Body of pancreas (tissue), 4 donors: ENCODE data around the gene C19orf25. TPM values are rescaled to one million over a fixed set of nuclear protein-coding genes. Genes with fewer than 3 reads are reported as not detected.

Experiments used
- ATAC-seq: fragments of 150-250 bp; one replicate; pipeline ENCODE4 v1.9.1; 2016
- DNase-seq, 4 donors: peaks; one replicate each; pipeline ENCODE4 v3.0.0-alpha.2; 2019
- H3K27ac ChIP-seq, 4 donors: fragments of 200-600 bp; sonication (generic); 1 replicate in 3 of 4; 2 replicates in 1 of 4; pipeline versions ENCODE4 v1.5.1 to v1.6.1; 2016 to 2019; ENCODE audit warnings: mild to moderate bottlenecking in 1 of 4, mixed read lengths in 1 of 4, moderate library complexity in 1 of 4
- H3K27me3 ChIP-seq, 2 donors: fragments of 200-600 bp; sonication (generic); one replicate each; pipeline ENCODE4 v1.6.0; 2016; ENCODE audit warnings: mild to moderate bottlenecking in 1 of 2
- H3K36me3 ChIP-seq, 2 donors: fragments of 200-600 bp; sonication (generic); replicated peaks in 1 of 2; 2 replicates each; pipeline ENCODE4 v1.5.1; 2016; ENCODE audit warnings: low read depth in 2 of 2; ENCODE audit not compliant: insufficient read depth in 1 of 2
- H3K4me1 ChIP-seq: fragments of 200-600 bp; sonication (generic); one replicate; pipeline ENCODE4 v1.6.0; 2016
- H3K4me3 ChIP-seq, 2 donors: fragments of 200-600 bp; sonication (generic); 1 replicate in 1 of 2; 2 replicates in 1 of 2; pipeline ENCODE4 v1.5.1; 2016 to 2019
- H3K9me3 ChIP-seq, 3 donors: fragments of 200-600 bp; sonication (generic); 1 replicate in 2 of 3; 2 replicates in 1 of 3; pipeline ENCODE4 v1.5.1; 2016
- POLR2A ChIP-seq, 3 donors: fragments of 450-650 bp; IDR thresholded peaks; one replicate each; pipeline ENCODE4 v1.6.1; 2016; ENCODE audit warnings: antibody characterized with exemption in 3 of 3, mild to moderate bottlenecking in 2 of 3
- WGBS, 2 donors: methylation state at CpG; one replicate each; pipeline ENCODE4 v1.1.5; 2017; 5-methylcytosine and 5-hydroxymethylcytosine counted together
- intact Hi-C: fragments of 100-400 bp; cut with DNase I; formaldehyde crosslinking; loops from one replicate; pipeline ENCODE4 v1.15.1; 2023
- total RNA-seq, 2 donors: library from RNA; depleted of rRNA; stranded (reverse); fragments of >200 nt; gene quantifications; one replicate each; pipeline ENCODE4 v1.1.0, GENCODE V29; 2016
- TF ChIP-seq, protein P1 (sequence below), 7 experiments: fragments of 450-650 bp in 4 of 7; fragments of 200-600 bp in 3 of 7; sonication (generic) in 3 of 7; IDR thresholded peaks; one replicate each; pipeline ENCODE4 v1.5.1; 2016 to 2019; ENCODE audit warnings: antibody characterized with exemption in 7 of 7

The C19orf25 gene
- total RNA-seq, 2 donors from 2014 or later = 26.7 to 31.4 TPM

GRCh38 chr19:1437609-1438008 is 41.4 kb downstream of the C19orf25 start:
- Histone ChIP-seq H3K4me1 (peaks cover 27% of the 10 kb centered on the region), H3K27ac (peak overlapping the region in 2 of 4 donors; percentile 87 to 94), H3K4me3 (no peak overlapping the region), H3K27me3 (no peaks in the 10 kb centered on the region), H3K36me3 (peaks cover 7 to 25% of the 10 kb centered on the region in 2 donors), H3K9me3 (no peaks in the 10 kb centered on the region)
- no peak for DNase-seq
- 20 to 21% methylated on average over 8 of the region's 8 CpGs for WGBS, 2 donors
- no peak for ATAC-seq
- TF ChIP-seq, protein P1, sequence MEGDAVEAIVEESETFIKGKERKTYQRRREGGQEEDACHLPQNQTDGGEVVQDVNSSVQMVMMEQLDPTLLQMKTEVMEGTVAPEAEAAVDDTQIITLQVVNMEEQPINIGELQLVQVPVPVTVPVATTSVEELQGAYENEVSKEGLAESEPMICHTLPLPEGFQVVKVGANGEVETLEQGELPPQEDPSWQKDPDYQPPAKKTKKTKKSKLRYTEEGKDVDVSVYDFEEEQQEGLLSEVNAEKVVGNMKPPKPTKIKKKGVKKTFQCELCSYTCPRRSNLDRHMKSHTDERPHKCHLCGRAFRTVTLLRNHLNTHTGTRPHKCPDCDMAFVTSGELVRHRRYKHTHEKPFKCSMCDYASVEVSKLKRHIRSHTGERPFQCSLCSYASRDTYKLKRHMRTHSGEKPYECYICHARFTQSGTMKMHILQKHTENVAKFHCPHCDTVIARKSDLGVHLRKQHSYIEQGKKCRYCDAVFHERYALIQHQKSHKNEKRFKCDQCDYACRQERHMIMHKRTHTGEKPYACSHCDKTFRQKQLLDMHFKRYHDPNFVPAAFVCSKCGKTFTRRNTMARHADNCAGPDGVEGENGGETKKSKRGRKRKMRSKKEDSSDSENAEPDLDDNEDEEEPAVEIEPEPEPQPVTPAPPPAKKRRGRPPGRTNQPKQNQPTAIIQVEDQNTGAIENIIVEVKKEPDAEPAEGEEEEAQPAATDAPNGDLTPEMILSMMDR (IDR thresholded peaks at IDR 0.05) = no peak
- intact Hi-C loops = no loop called here

DNA sequence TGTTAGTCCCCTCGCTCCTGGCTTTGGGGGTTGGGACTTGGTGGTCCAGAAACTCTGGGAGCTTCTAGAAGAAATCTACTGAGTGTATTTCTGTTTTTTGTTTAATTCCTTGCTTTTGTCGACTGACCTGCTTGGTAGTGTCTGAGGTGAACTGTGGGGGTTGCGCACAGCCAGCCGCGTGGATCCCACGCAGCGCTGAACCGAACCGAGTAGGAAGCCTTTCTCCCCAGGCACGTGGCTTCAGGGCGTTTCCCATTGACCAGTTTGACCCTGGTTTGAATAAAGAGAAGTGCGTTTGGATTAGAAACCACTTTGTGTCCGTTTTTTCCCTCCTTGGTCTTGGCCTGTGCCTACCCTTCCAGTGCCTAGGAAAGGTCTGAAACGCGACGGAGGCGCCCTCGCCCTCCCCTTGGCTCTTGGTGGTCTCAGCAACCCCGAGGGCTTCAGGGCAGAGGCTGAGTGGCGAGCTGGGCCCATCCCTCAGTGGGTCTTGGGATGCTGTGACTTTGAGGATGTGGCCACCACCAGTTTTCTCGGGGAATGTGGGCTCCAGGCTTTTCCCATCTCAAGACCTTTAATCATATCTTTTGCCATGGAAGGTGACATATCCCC is 43.5 kb downstream of the C19orf25 start:
- peaks cover 14 to 21% of the 10 kb centered on the region in 2 donors for H3K36me3 ChIP-seq
- 87 to 91% methylated on average over 20 to 21 of the region's 21 CpGs for WGBS, 2 donors

GRCh38 chr19:1434577-1435060 is 44.4 kb downstream of the C19orf25 start:
- ATAC-seq = no peak
- no peaks in the 10 kb centered on the region for H3K27me3 ChIP-seq
- no peak overlapping the region for H3K4me3 ChIP-seq
- H3K36me3 ChIP-seq = peaks cover 16 to 17% of the 10 kb centered on the region in 2 donors
- no peak for TF ChIP-seq POLR2A (IDR thresholded peaks at IDR 0.05)
- TF ChIP-seq, protein P1 (IDR thresholded peaks at IDR 0.05) = no peak
- DNase-seq = no peak
- H3K4me1 ChIP-seq = peaks cover 13% of the 10 kb centered on the region
- 88 to 89% methylated on average over 7 to 35 of the region's 39 CpGs for WGBS, 2 donors
- no peaks in the 10 kb centered on the region for H3K9me3 ChIP-seq
- H3K27ac ChIP-seq = no peak overlapping the region
- intact Hi-C loops = no loop called here

More for the DNA sequence above, 43.5 kb downstream of the C19orf25 start:
- ATAC-seq = no peak
- Histone ChIP-seq H3K4me3 (no peak overlapping the region), H3K4me1 (peaks cover 22% of the 10 kb centered on the region), H3K27me3 (no peaks in the 10 kb centered on the region), H3K27ac (no peak overlapping the region), H3K9me3 (no peaks in the 10 kb centered on the region)
- intact Hi-C loops = no loop called here
- no peak for DNase-seq
- no peak for TF ChIP-seq POLR2A (IDR thresholded peaks at IDR 0.05)
- TF ChIP-seq, protein P1 (IDR thresholded peaks at IDR 0.05) = no peak

DNA sequence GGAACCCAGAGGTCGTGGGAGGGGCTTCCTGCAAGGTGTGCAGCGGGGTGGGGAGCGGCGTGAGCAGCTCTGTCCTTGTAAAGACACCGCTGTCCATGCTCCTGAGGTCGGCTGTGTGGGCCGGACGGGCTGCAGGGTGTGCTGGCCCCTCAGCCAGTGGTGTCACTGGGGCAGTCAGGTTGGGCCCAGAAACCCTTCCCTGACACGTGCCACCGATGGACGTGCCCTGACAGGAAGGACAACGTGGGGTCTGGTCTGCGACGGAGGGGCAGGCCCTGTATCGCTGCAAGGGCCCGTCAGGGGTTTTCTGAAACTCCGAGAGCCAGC is 45.0 kb downstream of the C19orf25 start:
- intact Hi-C loops = no loop called here
- ATAC-seq (no peak), DNase-seq (no peak)
- H3K4me1 ChIP-seq = peaks cover 7% of the 10 kb centered on the region
- H3K27ac ChIP-seq = no peak overlapping the region
- TF ChIP-seq, protein P1 (IDR thresholded peaks at IDR 0.05) = no peak
- no peak for TF ChIP-seq POLR2A (IDR thresholded peaks at IDR 0.05)
- peaks cover 17 to 18% of the 10 kb centered on the region in 2 donors for H3K36me3 ChIP-seq
- 96% methylated on average over 5 to 17 of the region's 17 CpGs for WGBS, 2 donors
- no peaks in the 10 kb centered on the region for H3K9me3 ChIP-seq
- H3K4me3 ChIP-seq = no peak overlapping the region
- H3K27me3 ChIP-seq = no peaks in the 10 kb centered on the region
